Panc1 (cell line): Measurements from ENCODE around the gene AHDC1.

ENCODE experiments used
- CTCF ChIP-seq: fragments of 450-650 bp; IDR thresholded peaks from 2 replicates; pipeline ENCODE4 v1.5.1; 2017; ENCODE audit warnings: mild to moderate bottlenecking
- TCF7L2 ChIP-seq: IDR thresholded peaks from 2 replicates; pipeline ENCODE4 v1.6.1; 2011; ENCODE audit warnings: mild to moderate bottlenecking, low read depth, low read length, inconsistent platforms

- TF ChIP-seq CTCF (no peak), TCF7L2 (no peak)
These were observed 4.1 kb downstream of the AHDC1 start for GRCh38 chr1:27599605-27600497.
